ENCODE data around the gene LAMTOR3. TPM values are rescaled to one million over a fixed set of nuclear protein-coding genes. Genes with fewer than 3 reads are reported as not detected.
"Not testable (repeated sequence)": the region's sequence is repeated elsewhere in the genome, so short reads cannot be mapped to it uniquely, and the experiment has no call there.

Gene LAMTOR3
- total RNA-seq, 1 donor from 2014 or later = 22.2 TPM

GRCh38 chr4:99835942-99836341 lies 58.3 kb downstream of the LAMTOR3 start:
- TF ChIP-seq, protein P1, sequence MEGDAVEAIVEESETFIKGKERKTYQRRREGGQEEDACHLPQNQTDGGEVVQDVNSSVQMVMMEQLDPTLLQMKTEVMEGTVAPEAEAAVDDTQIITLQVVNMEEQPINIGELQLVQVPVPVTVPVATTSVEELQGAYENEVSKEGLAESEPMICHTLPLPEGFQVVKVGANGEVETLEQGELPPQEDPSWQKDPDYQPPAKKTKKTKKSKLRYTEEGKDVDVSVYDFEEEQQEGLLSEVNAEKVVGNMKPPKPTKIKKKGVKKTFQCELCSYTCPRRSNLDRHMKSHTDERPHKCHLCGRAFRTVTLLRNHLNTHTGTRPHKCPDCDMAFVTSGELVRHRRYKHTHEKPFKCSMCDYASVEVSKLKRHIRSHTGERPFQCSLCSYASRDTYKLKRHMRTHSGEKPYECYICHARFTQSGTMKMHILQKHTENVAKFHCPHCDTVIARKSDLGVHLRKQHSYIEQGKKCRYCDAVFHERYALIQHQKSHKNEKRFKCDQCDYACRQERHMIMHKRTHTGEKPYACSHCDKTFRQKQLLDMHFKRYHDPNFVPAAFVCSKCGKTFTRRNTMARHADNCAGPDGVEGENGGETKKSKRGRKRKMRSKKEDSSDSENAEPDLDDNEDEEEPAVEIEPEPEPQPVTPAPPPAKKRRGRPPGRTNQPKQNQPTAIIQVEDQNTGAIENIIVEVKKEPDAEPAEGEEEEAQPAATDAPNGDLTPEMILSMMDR (conservative IDR thresholded peaks at IDR 0.05; ENCODE audit: low read depth, low read length) = no peak

GRCh38 chr4:99834569-99834968 lies 59.7 kb downstream of the LAMTOR3 start:
- no peak overlapping the region for H3K4me3 ChIP-seq (ENCODE audit: low read depth, low read length)
- DNase-seq (ENCODE audit: low read depth) = no peak
- TF ChIP-seq, protein P1 (conservative IDR thresholded peaks at IDR 0.05; ENCODE audit: low read depth, low read length) = no peak

More at GRCh38 chr4:99835942-99836341, 58.3 kb downstream of the LAMTOR3 start:
- no peak overlapping the region for H3K4me3 ChIP-seq (ENCODE audit: low read depth, low read length)
- no peak for DNase-seq (ENCODE audit: low read depth)

- H3K4me3 ChIP-seq (ENCODE audit: low read depth, low read length) = no peak overlapping the region
- DNase-seq (ENCODE audit: low read depth) = no peak
Measured at GRCh38 chr4:99833756-99834155, 60.5 kb downstream of the LAMTOR3 start.

GRCh38 chr4:99832758-99833157 lies 61.5 kb downstream of the LAMTOR3 start:
- TF ChIP-seq, protein P1 (conservative IDR thresholded peaks at IDR 0.05; ENCODE audit: low read depth, low read length) = no peak
- DNase-seq (ENCODE audit: low read depth) = no peak
- no peak overlapping the region for H3K4me3 ChIP-seq (ENCODE audit: low read depth, low read length)

More at GRCh38 chr4:99833756-99834155, 60.5 kb downstream of the LAMTOR3 start:
- TF ChIP-seq, protein P1 (conservative IDR thresholded peaks at IDR 0.05; ENCODE audit: low read depth, low read length) = no peak

GRCh38 chr4:99832321-99832720 lies 61.9 kb downstream of the LAMTOR3 start:
- no peak for DNase-seq (ENCODE audit: low read depth)
- no peak overlapping the region for H3K4me3 ChIP-seq (ENCODE audit: low read depth, low read length)
- TF ChIP-seq, protein P1 (conservative IDR thresholded peaks at IDR 0.05; ENCODE audit: low read depth, low read length) = no peak

DNA sequence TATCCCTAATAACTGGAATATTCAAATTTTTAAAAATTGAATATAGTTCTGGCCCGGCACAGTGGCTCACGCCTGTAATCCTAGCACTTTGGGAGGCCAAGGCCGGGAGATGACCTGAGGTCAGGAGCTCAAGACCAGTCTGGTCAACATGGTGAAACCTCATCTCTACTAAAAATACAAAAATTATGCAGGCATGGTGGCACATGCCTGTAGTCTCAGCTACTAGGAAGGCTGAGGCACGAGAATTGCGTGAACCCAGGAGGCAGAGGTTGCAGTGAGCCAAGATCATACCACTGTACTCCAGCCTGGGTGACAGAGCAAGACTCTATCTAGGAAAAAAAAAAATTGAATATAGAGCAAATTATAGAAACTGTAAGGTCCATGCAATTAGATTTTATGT lies 64.2 kb downstream of the LAMTOR3 start:
- not testable (repeated sequence) for DNase-seq (ENCODE audit: low read depth); H3K4me3 ChIP-seq (ENCODE audit: low read depth, low read length)

- DNase-seq (ENCODE audit: low read depth) = no peak
- TF ChIP-seq, protein P1 (conservative IDR thresholded peaks at IDR 0.05; ENCODE audit: low read depth, low read length) = no peak
- H3K4me3 ChIP-seq (ENCODE audit: low read depth, low read length) = no peak overlapping the region
Measured at GRCh38 chr4:99828477-99828876, 65.8 kb downstream of the LAMTOR3 start.

Other genes starting within 250 kb of the LAMTOR3 start
- gene C4orf54, start 236.6 kb downstream of the LAMTOR3 start, total RNA-seq = 0.07 TPM in 1 of 2 replicates, not detected in the other
- 6.7 and 18.3 TPM in 2 replicates for gene DAPP1, start 77.6 kb downstream of the LAMTOR3 start, total RNA-seq
- gene DNAJB14, start 52.2 kb upstream of the LAMTOR3 start, total RNA-seq = 14.5 and 15.1 TPM in 2 replicates
- 703 and 1,257 TPM in 2 replicates for gene H2AZ1, start 55.8 kb upstream of the LAMTOR3 start, total RNA-seq

Measured in epithelial cell of proximal tubule (primary cell).